Bronchial epithelial cell (primary cell): ENCODE results near the gene DDC. TPM values are rescaled to one million over a fixed set of nuclear protein-coding genes. Genes with fewer than 3 reads are reported as not detected.

Source experiments
- DNase-seq: peaks from one replicate; pipeline ENCODE4 v3.0.0-alpha.2; 2010; ENCODE audit warnings: low read depth
- FAIRE-seq: peaks from 2 replicates; lab custom pipeline; 2011; peaks lifted over from hg19 to GRCh38; lab: Jason Lieb, UNC
- H3K27me3 ChIP-seq: 2 replicates; pipeline ENCODE4 v1.5.1; 2011; ENCODE audit warnings: low read length; ENCODE audit not compliant: control insufficient read depth, insufficient read depth
- H3K36me3 ChIP-seq: 2 replicates; pipeline ENCODE4 v1.5.1; 2011; ENCODE audit warnings: low read length; ENCODE audit not compliant: control insufficient read depth, insufficient read depth
- H3K4me3 ChIP-seq: 2 replicates; pipeline ENCODE4 v1.5.1; 2011; ENCODE audit warnings: mild to moderate bottlenecking, low read depth, low read length, control low read depth
- CTCF ChIP-seq: IDR thresholded peaks from 2 replicates; pipeline ENCODE4 v1.5.1; 2011; ENCODE audit warnings: mild to moderate bottlenecking, moderate library complexity, low read length, control low read depth, inconsistent platforms; ENCODE audit not compliant: insufficient read depth, severe bottlenecking
- total RNA-seq: library from RNA; depleted of rRNA; stranded (reverse); fragments of >200 nt; gene quantifications from 2 replicates; pipeline ENCODE4 v1.2.1, GENCODE V29; 2014

The DDC gene
- total RNA-seq, 1 donor from 2014 or later, result not detected

- FAIRE-seq, result no peak
- no peak overlapping the region for H3K4me3 ChIP-seq
- TF ChIP-seq CTCF, result no peak
- no peaks in the 10 kb centered on the region for H3K36me3 ChIP-seq
- peaks cover 2% of the 10 kb centered on the region for H3K27me3 ChIP-seq
- no peak for DNase-seq
These were observed 85.3 kb downstream of the DDC start for GRCh38 chr7:50479743-50480517.

- Histone ChIP-seq H3K4me3 (no peak overlapping the region), H3K36me3 (no peaks in the 10 kb centered on the region), H3K27me3 (peaks cover 2% of the 10 kb centered on the region)
- DNase-seq (no peak), FAIRE-seq (no peak)
- TF ChIP-seq CTCF, result no peak
These were observed 87.6 kb downstream of the DDC start for GRCh38 chr7:50477640-50478039.

GRCh38 chr7:50476953-50477625, 88.1 kb downstream of the DDC start:
- no peak for FAIRE-seq

GRCh38 chr7:50475340-50475739, 89.9 kb downstream of the DDC start:
- FAIRE-seq (no peak), DNase-seq (no peak)
- no peak for TF ChIP-seq CTCF
- no peaks in the 10 kb centered on the region for H3K36me3 ChIP-seq
- H3K4me3 ChIP-seq, result no peak overlapping the region
- H3K27me3 ChIP-seq, result peaks cover 2% of the 10 kb centered on the region

More at GRCh38 chr7:50476953-50477625, 88.1 kb downstream of the DDC start:
- no peak for TF ChIP-seq CTCF
- Histone ChIP-seq H3K27me3 (peaks cover 2% of the 10 kb centered on the region), H3K4me3 (no peak overlapping the region), H3K36me3 (no peaks in the 10 kb centered on the region)
- DNase-seq, result no peak

- DNase-seq (no peak), FAIRE-seq (no peak)
- TF ChIP-seq CTCF, result no peak
- Histone ChIP-seq H3K36me3 (no peaks in the 10 kb centered on the region), H3K27me3 (peaks cover 2% of the 10 kb centered on the region), H3K4me3 (no peak overlapping the region)
These were observed 90.6 kb downstream of the DDC start for GRCh38 chr7:50474382-50475160.
